ENCODE results near the gene BPIFA1.

BPIFA1 gene

DNA sequence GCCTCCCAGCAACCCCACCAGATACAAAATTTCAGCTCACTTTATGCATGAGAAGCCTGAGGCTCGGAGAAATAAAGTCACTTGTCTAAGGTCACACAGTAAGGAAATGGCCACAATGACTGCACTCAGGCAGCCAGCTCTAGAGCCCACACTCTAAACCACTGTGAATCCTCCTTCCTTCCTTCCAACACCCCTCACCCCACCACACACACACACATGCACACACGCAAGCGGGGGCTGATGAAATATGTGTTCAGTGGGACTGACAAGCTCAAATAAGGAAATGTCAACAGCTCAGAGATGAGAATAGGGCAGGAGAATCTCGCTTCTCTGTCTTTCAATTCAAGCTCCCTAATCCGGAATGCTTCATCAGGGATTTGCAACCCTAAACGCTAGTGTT lies 6.0 kb upstream of the BPIFA1 start:
- Histone ChIP-seq H3K9me2 (replicated peaks; ENCODE audit: insufficient read depth, low read length) (no peaks in the 10 kb centered on the region; the same call in 1 of the 2 replicates), H3K27me3 (ENCODE audit: low read length) (no peaks in the 10 kb centered on the region), H3K27ac (ENCODE audit: low read depth, low read length) (no peak overlapping the region), H3K4me2 (ENCODE audit: low read depth, low read length, poor library complexity, severe bottlenecking) (no peak overlapping the region), H3K79me2 (ENCODE audit: insufficient read depth, low read length) (no peaks in the 10 kb centered on the region), H3F3A (ENCODE audit: insufficient read depth) (no peaks in the 10 kb centered on the region), H3K9me3 (ENCODE audit: insufficient read depth, low read length) (no peaks in the 10 kb centered on the region), H4K20me1 (ENCODE audit: low read depth, low read length) (no peaks in the 10 kb centered on the region), H3K36me3 (ENCODE audit: low read length) (no peaks in the 10 kb centered on the region), H3K9ac (ENCODE audit: low read length) (no peak overlapping the region), H3K4me3 (ENCODE audit: insufficient read depth, low read length, poor library complexity, severe bottlenecking) (no peak overlapping the region), H2AFZ (ENCODE audit: low read depth, low read length, severe bottlenecking) (no peak overlapping the region)
- TF ChIP-seq EZH2phosphoT487 (conservative IDR thresholded peaks at IDR 0.05; ENCODE audit: low read length) = no peak
- TF ChIP-seq, protein P1, sequence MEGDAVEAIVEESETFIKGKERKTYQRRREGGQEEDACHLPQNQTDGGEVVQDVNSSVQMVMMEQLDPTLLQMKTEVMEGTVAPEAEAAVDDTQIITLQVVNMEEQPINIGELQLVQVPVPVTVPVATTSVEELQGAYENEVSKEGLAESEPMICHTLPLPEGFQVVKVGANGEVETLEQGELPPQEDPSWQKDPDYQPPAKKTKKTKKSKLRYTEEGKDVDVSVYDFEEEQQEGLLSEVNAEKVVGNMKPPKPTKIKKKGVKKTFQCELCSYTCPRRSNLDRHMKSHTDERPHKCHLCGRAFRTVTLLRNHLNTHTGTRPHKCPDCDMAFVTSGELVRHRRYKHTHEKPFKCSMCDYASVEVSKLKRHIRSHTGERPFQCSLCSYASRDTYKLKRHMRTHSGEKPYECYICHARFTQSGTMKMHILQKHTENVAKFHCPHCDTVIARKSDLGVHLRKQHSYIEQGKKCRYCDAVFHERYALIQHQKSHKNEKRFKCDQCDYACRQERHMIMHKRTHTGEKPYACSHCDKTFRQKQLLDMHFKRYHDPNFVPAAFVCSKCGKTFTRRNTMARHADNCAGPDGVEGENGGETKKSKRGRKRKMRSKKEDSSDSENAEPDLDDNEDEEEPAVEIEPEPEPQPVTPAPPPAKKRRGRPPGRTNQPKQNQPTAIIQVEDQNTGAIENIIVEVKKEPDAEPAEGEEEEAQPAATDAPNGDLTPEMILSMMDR (IDR thresholded peaks at IDR 0.05; ENCODE audit: insufficient read depth, low read length, poor library complexity, severe bottlenecking) = no peak

DNA sequence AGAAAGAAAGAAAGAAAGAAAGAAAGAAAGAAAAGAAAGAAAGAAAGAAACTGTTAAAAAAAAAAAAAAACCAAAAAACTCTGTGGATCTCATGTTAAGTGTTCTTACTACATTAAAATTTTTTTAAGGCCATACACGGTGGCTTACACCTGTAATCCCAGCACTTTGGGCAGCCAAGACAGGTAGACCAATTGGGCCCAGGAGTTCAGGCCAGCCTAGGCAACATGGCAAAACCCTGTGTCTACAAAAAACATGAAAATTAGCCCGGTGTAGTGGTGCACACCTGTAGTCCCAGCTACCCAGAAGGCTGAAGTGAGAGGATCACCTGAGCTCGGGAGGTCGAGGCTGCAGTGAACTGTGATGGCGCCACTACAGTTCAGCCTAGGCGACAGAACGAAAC lies 4.6 kb upstream of the BPIFA1 start:
- no peak overlapping the region for H3K4me2 ChIP-seq (ENCODE audit: low read depth, low read length, poor library complexity, severe bottlenecking)
- no peak overlapping the region for H3K27ac ChIP-seq (ENCODE audit: low read depth, low read length)
- H3K4me3 ChIP-seq (ENCODE audit: insufficient read depth, low read length, poor library complexity, severe bottlenecking) = no peak overlapping the region
- no peaks in the 10 kb centered on the region for H3K9me3 ChIP-seq (ENCODE audit: insufficient read depth, low read length)
- H3F3A ChIP-seq (ENCODE audit: insufficient read depth) = no peaks in the 10 kb centered on the region
- H3K9ac ChIP-seq (ENCODE audit: low read length) = no peak overlapping the region
- H3K9me2 ChIP-seq (replicated peaks; ENCODE audit: insufficient read depth, low read length) = no peaks in the 10 kb centered on the region; the same call in 1 of the 2 replicates
- no peaks in the 10 kb centered on the region for H4K20me1 ChIP-seq (ENCODE audit: low read depth, low read length)
- no peaks in the 10 kb centered on the region for H3K36me3 ChIP-seq (ENCODE audit: low read length)
- H2AFZ ChIP-seq (ENCODE audit: low read depth, low read length, severe bottlenecking) = no peak overlapping the region
- TF ChIP-seq, protein P1 (IDR thresholded peaks at IDR 0.05; ENCODE audit: insufficient read depth, low read length, poor library complexity, severe bottlenecking) = no peak
- TF ChIP-seq EZH2phosphoT487 (conservative IDR thresholded peaks at IDR 0.05; ENCODE audit: low read length) = no peak
- no peaks in the 10 kb centered on the region for H3K79me2 ChIP-seq (ENCODE audit: insufficient read depth, low read length)
- H3K27me3 ChIP-seq (ENCODE audit: low read length) = no peaks in the 10 kb centered on the region

DNA sequence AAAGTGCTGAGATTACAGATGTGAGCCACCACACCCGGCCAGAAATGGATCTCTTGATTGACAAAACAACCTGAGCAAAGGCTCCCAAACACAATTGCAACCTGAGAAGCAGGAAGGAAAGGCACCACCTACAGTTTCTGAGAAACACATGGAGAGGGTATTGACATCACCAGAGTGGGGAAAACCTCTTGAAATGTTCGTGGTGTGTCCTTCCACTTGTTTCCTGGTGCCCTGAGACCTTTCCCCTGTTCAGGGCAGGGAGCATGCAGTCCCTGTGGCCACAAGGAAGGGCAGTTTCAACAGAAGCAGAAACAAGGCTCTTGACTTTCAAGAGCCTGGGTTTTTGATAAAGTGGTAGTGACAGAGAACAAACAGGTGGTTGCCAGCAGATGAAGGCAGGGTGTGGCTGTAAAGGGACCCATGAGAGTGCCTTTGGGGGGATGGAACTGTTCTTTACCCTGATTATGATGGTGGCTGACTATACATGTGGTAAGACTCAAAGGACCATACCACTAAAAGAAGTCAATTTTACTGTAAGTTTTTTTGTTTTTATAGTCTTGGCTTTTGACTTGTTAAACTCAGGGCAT lies 3.2 kb upstream of the BPIFA1 start:
- Histone ChIP-seq H3K36me3 (ENCODE audit: low read length) (no peaks in the 10 kb centered on the region), H3K9ac (ENCODE audit: low read length) (no peak overlapping the region), H2AFZ (ENCODE audit: low read depth, low read length, severe bottlenecking) (no peak overlapping the region), H4K20me1 (ENCODE audit: low read depth, low read length) (no peaks in the 10 kb centered on the region), H3K27me3 (ENCODE audit: low read length) (no peaks in the 10 kb centered on the region), H3K79me2 (ENCODE audit: insufficient read depth, low read length) (no peaks in the 10 kb centered on the region), H3K9me3 (ENCODE audit: insufficient read depth, low read length) (no peaks in the 10 kb centered on the region), H3K27ac (ENCODE audit: low read depth, low read length) (no peak overlapping the region), H3K4me3 (ENCODE audit: insufficient read depth, low read length, poor library complexity, severe bottlenecking) (no peak overlapping the region), H3K4me2 (ENCODE audit: low read depth, low read length, poor library complexity, severe bottlenecking) (no peak overlapping the region), H3K9me2 (replicated peaks; ENCODE audit: insufficient read depth, low read length) (no peaks in the 10 kb centered on the region), H3F3A (ENCODE audit: insufficient read depth) (no peaks in the 10 kb centered on the region)
- no peak for TF ChIP-seq EZH2phosphoT487 (conservative IDR thresholded peaks at IDR 0.05; ENCODE audit: low read length)
- TF ChIP-seq, protein P1 (IDR thresholded peaks at IDR 0.05; ENCODE audit: insufficient read depth, low read length, poor library complexity, severe bottlenecking) = no peak

Measured in SU-DHL-6 (cell line).